ENCODE measurements around the gene CFAP107.

CFAP107 gene

GRCh38 chr1:12769031-12769430 is 23.0 kb downstream of the CFAP107 start:
- no peak for TF ChIP-seq CTCF (IDR thresholded peaks at IDR 0.05; ENCODE audit: low read depth, low read length, missing control alignments)
- Histone ChIP-seq H3K27me3 (replicated peaks) (no peaks in the 10 kb centered on the region), H3K4me3 (ENCODE audit: low read depth, low read length) (no peak overlapping the region), H3K27ac (no peak overlapping the region), H3K36me3 (replicated peaks) (no peaks in the 10 kb centered on the region)
- DNase-seq: no peak
- in situ Hi-C loops (cut with HindIII; ENCODE audit: low pct_ligation_motif_present, low sequenced_read_pairs): no loop called here

- no peak overlapping the region for H3K4me3 ChIP-seq (ENCODE audit: low read depth, low read length)
- H3K36me3 ChIP-seq (replicated peaks): no peaks in the 10 kb centered on the region
- TF ChIP-seq CTCF (IDR thresholded peaks at IDR 0.05; ENCODE audit: low read depth, low read length, missing control alignments): no peak
- H3K27me3 ChIP-seq (replicated peaks): no peaks in the 10 kb centered on the region
- DNase-seq: no peak
- in situ Hi-C loops (cut with HindIII; ENCODE audit: low pct_ligation_motif_present, low sequenced_read_pairs): no loop called here
- no peak overlapping the region for H3K27ac ChIP-seq
These were observed 24.0 kb downstream of the CFAP107 start for GRCh38 chr1:12769976-12770505.

GRCh38 chr1:12770620-12771019 is 24.6 kb downstream of the CFAP107 start:
- DNase-seq: no peak
- no peak overlapping the region for H3K27ac ChIP-seq
- in situ Hi-C loops (cut with HindIII; ENCODE audit: low pct_ligation_motif_present, low sequenced_read_pairs): no loop called here
- no peaks in the 10 kb centered on the region for H3K27me3 ChIP-seq (replicated peaks)
- H3K36me3 ChIP-seq (replicated peaks): no peaks in the 10 kb centered on the region
- H3K4me3 ChIP-seq (ENCODE audit: low read depth, low read length): no peak overlapping the region
- TF ChIP-seq CTCF (IDR thresholded peaks at IDR 0.05; ENCODE audit: low read depth, low read length, missing control alignments): no peak

GRCh38 chr1:12771186-12771585 is 25.2 kb downstream of the CFAP107 start:
- H3K4me3 ChIP-seq (ENCODE audit: low read depth, low read length): no peak overlapping the region
- H3K27ac ChIP-seq: no peak overlapping the region
- in situ Hi-C loops (cut with HindIII; ENCODE audit: low pct_ligation_motif_present, low sequenced_read_pairs): no loop called here
- no peaks in the 10 kb centered on the region for H3K36me3 ChIP-seq (replicated peaks)
- DNase-seq: no peak
- no peak for TF ChIP-seq CTCF (IDR thresholded peaks at IDR 0.05; ENCODE audit: low read depth, low read length, missing control alignments)
- no peaks in the 10 kb centered on the region for H3K27me3 ChIP-seq (replicated peaks)

- no peak for DNase-seq
- in situ Hi-C loops (cut with HindIII; ENCODE audit: low pct_ligation_motif_present, low sequenced_read_pairs): no loop called here
- no peak overlapping the region for H3K27ac ChIP-seq
- no peaks in the 10 kb centered on the region for H3K36me3 ChIP-seq (replicated peaks)
- no peak overlapping the region for H3K4me3 ChIP-seq (ENCODE audit: low read depth, low read length)
- TF ChIP-seq CTCF (IDR thresholded peaks at IDR 0.05; ENCODE audit: low read depth, low read length, missing control alignments): no peak
- H3K27me3 ChIP-seq (replicated peaks): no peaks in the 10 kb centered on the region
These were observed 26.5 kb downstream of the CFAP107 start for GRCh38 chr1:12772520-12772919.

- Histone ChIP-seq H3K4me3 (ENCODE audit: low read depth, low read length) (no peak within 1 kb of the TSS), H3K27me3 (replicated peaks) (no peaks in the 10 kb centered on the region), H3K36me3 (replicated peaks) (no peaks in the 10 kb centered on the region), H3K27ac (no peak within 1 kb of the TSS)
- in situ Hi-C loops (cut with HindIII; ENCODE audit: low pct_ligation_motif_present, low sequenced_read_pairs): no loop called here
- DNase-seq: no peak
- no peak for TF ChIP-seq CTCF (IDR thresholded peaks at IDR 0.05; ENCODE audit: low read depth, low read length, missing control alignments)
These were observed 27.4 kb downstream of the CFAP107 start, which contains the start of gene PRAMEF12 for GRCh38 chr1:12773438-12773837. TSS of gene PRAMEF12 (plus strand) at chr1:12773738. CDS start at chr1:12774868, 1,130 bp downstream.

Data from brain microvascular endothelial cell (primary cell).